NCI-H1105 (cell line): ENCODE results near the gene ALG8.
"Not testable (repeated sequence)": the region's sequence is repeated elsewhere in the genome, so short reads cannot be mapped to it uniquely, and the experiment has no call there.

Experiments used
- DNase-seq: peaks from one replicate; lab custom pipeline; 2025; lab: John Stamatoyannopoulos, UW

ALG8 gene

GRCh38 chr11:78071717-78072116 lies 67.7 kb downstream of the ALG8 start:
- DNase-seq = no peak

GRCh38 chr11:78070621-78071020 lies 68.8 kb downstream of the ALG8 start:
- DNase-seq = no peak

- peak; percentile 83 for DNase-seq
Observed at GRCh38 chr11:78069465-78069864, 70.0 kb downstream of the ALG8 start.

- DNase-seq = no peak
Observed at GRCh38 chr11:78067704-78068103, 71.7 kb downstream of the ALG8 start.

GRCh38 chr11:78066471-78066870 lies 73.0 kb downstream of the ALG8 start:
- DNase-seq = no peak

DNA sequence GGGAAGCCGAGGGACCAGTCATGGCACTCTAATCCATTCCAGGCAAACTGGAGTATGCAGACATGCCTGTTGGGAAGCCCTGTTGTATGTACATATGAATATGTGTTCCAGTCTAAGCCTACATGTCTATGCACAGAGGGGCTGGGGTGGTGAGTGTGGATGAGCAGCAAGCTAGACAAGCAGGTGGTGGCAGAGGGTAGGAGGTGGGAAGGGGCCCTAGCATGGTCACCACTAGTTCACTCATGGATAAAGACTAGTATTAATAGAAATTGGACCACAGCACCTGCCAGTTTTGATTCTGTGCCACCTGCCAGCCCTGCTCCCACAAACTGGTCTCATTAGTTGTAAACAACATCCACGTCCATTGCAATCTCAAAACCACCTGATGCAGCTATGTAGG lies 74.2 kb downstream of the ALG8 start:
- no peak for DNase-seq

DNA sequence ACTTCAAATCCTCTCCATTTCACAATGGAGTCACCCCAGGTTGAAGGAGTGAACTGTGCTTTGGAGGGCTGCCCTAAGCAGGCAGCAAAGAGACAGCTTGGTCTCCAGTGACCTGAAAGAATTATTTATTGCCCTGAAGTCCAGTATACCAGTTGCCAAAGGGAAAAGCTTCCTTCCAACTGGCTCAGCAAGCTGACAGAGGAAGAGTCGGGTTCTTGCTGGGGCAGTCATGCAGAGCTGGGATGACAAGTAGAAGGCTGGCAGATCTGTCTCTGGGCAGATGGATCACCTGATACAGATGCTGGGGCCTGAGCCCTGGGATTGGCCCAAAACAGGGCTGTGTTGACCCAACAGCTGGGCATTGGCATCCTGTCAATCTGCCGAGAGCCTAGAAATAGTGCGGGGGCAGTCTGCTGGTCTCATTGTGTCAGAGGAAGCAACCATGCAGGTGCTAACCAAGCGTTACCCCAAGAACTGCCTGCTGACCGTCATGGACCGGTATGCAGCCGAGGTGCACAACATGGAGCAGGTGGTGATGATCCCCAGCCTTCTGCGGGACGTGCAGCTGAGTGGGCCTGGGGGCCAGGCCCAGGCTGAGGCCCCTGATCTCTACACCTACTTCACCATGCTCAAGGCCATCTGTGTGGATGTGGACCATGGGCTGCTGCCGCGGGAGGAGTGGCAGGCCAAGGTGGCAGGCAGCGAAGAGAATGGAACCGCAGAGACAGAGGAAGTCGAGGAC lies 75.8 kb downstream of the ALG8 start, which contains the start of gene THRSP:
Gene THRSP, plus strand, starts transcription at position 422 of the 742 bp plus-strand sequence. Its CDS starts 21 bp downstream, at position 443.
- DNase-seq = no peak

- DNase-seq = no peak
Observed at GRCh38 chr11:78062671-78063070, 76.8 kb downstream of the ALG8 start.

DNA sequence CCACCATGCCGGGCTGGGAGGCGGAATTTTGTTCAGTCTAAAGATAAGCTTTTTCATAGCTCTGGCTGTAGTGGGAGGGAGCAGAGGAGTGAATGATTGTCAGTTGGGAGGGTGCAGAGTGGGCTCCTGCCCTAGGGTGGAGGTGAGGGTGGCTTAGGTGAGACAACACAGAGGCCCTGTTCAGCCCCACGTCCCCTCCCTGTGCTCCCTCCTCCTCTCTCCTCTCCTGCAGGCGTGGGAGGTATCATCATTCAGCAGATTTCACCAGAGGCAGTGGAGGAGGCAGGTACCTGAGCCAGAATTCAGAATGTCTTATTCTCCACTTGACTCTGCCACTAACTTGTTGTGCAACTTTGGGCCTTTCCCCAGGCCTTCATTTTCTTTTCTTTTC lies 77.5 kb downstream of the ALG8 start:
- no peak for DNase-seq

DNA sequence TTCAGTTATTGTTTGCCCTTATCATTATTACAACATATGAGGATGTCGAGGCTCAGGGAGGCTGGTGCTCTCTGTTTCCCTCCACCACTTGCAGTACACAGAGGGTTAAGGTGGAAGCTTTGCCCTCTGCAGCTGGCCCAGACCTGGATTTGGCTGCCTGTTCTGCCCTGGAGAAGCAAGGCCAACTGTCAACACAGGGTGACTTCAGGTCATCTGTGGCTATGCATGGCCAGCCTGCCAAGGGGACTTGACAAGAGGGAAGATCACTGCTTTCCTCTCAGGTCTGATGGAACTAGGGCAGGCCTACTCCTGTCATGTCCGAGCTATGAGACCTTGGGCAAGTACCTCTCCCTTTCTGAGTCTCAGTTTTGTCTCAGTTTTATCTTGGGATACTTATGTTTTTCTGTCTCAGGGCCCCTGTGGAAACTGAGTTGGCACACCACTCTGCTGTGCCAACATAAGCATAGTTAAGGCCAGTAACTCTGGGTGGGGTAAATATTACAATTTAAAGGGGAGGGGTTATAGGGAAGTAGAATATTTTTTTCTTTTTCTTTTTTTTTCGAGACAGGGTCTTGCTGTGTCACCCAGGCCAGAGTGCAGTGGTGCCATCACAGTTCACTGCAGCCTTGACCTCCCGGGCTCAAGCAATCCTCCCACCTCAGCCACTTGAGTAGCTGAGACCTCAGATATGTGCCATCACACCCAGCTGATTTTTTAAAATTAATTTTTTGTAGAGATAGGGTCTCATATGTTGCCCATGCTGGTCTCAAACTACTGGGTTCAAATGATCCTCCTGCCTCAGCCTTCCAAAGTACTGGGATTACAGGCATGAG lies 78.1 kb downstream of the ALG8 start:
- no peak for DNase-seq

DNA sequence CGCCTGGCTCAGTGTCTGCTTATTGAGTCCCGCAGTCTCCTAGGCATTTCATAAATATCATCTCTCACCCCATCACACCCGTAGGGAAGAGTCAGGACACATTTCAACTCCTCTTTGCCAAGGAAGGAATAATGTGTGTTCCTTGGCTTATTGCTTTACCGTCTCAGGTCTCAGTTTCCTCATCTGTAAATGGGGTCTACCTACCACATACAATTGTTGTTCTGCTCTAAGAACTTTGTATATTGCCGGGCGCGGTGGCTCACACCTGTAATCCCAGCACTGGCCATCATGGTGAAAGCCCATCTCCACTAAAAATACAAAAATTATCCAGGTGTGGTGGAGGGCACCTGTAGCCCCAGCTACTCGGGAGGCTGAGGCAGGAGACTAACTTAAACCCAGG lies 78.9 kb downstream of the ALG8 start:
- DNase-seq = no peak

GRCh38 chr11:78059749-78060328 lies 79.6 kb downstream of the ALG8 start:
- DNase-seq = not testable (repeated sequence)

- DNase-seq = no peak
Observed at GRCh38 chr11:78057462-78058055, 81.9 kb downstream of the ALG8 start.

- DNase-seq = no peak
Observed at GRCh38 chr11:78056093-78056492, 83.3 kb downstream of the ALG8 start.

DNA sequence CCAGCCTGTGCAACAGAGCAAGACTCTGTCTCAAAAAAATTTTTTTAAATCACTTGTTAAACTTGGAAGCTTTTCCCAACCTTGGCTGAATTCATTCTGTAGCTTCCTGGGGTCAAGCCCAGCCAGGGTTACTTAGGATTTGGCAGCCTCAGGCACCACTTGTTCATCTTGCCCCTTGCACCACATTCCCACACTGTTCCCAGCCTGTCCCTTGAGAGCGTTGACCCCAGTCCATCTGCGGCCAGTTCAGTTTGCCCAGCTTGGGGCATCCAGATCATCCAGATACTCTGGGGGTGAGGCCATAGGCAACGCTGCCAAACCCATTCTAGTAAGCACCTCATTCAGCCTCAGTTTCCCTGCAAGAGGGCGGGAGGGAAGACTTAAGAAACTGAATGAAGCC lies 84.5 kb downstream of the ALG8 start:
- no peak for DNase-seq

DNA sequence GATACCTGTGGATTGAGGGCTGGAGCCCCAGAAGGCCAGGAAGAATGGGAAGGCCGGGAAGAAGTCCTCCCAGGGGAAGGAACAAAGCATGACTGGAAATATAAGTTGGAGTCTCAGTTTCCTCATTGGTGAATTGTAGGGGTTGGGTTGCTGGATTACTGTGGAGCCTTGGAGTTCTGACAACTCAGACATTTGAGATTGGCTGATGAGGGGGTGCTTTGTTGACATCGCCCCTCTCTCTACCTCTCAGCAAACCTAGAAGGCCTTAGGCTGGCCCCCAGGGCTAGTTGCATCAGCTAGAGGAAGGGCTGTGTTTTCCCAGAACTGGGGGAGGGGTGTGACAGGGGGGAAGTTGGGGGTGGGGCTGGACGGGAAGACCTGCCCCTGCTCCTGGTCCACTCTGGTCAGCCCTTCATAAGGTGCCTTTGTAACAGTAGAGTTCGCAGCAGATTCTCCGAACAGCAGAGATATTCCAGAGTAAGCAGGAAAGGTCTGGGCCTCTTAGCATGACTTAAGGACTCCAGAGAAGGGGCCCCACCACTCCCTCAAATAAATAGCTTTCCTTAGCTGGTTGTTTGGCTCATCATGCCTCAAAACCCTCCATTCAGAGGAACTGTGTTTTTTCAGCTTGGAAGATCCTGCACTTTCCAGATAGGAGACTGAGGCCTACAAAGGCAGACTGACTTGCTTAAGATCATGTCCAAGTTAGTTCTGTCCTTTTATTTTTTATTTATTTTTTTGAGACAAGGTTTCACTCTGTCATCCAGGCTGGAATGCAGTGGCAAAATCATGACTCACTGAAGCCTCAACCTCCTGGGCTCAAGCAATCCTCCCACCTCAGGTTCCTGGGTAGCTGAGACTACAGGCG lies 88.2 kb downstream of the ALG8 start:
- DNase-seq = no peak
